Peyer's patch (tissue), 4 donors: ENCODE data around the gene DHRS9.
"Not testable (repeated sequence)": the region's sequence is repeated elsewhere in the genome, so short reads cannot be mapped to it uniquely, and the experiment has no call there.

ENCODE experiments used
- POLR2A ChIP-seq, 2 donors: fragments of 450-650 bp; IDR thresholded peaks; one replicate each; pipeline ENCODE4 v1.5.1; 2017; ENCODE audit warnings: antibody characterized with exemption in 2 of 2, mild to moderate bottlenecking in 2 of 2, moderate library complexity in 2 of 2
- TF ChIP-seq, protein P1 (sequence below), 6 experiments: fragments of 450-650 bp in 4 of 6; fragments of 200-600 bp in 2 of 6; sonication (generic) in 1 of 6; IDR thresholded peaks; one replicate each; pipeline ENCODE4 v1.5.1; 2017 to 2019; ENCODE audit warnings: antibody characterized with exemption in 6 of 6, mild to moderate bottlenecking in 3 of 6, moderate library complexity in 1 of 6

DNA sequence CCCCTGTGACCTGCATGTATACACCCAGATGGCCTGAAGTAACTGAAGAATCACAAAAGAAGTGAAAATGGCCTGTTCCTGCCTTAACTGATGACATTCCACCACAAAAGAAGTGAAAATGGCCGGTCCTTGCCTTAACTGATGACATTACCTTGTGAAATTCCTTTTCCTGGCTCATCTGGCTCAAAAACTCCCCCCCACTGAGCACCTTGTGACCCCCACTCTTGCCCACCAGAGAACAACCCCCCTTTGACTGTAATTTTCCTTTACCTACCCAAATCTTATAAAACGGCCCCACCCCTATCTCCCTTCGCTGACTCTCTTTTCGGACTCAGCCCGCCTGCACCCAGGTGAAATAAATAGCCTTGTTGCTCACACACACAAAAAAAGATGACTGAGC, 67.1 kb downstream of the DHRS9 start:
- TF ChIP-seq, protein P1, sequence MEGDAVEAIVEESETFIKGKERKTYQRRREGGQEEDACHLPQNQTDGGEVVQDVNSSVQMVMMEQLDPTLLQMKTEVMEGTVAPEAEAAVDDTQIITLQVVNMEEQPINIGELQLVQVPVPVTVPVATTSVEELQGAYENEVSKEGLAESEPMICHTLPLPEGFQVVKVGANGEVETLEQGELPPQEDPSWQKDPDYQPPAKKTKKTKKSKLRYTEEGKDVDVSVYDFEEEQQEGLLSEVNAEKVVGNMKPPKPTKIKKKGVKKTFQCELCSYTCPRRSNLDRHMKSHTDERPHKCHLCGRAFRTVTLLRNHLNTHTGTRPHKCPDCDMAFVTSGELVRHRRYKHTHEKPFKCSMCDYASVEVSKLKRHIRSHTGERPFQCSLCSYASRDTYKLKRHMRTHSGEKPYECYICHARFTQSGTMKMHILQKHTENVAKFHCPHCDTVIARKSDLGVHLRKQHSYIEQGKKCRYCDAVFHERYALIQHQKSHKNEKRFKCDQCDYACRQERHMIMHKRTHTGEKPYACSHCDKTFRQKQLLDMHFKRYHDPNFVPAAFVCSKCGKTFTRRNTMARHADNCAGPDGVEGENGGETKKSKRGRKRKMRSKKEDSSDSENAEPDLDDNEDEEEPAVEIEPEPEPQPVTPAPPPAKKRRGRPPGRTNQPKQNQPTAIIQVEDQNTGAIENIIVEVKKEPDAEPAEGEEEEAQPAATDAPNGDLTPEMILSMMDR (IDR thresholded peaks at IDR 0.05) = not testable (repeated sequence)
- not testable (repeated sequence) for TF ChIP-seq POLR2A (IDR thresholded peaks at IDR 0.05)
